DOHH2 (cell line): ENCODE measurements around the gene ALDH1A1.

Experiments
- CTCF ChIP-seq: fragments of 200-600 bp; sonication (generic); IDR thresholded peaks from one replicate; pipeline ENCODE4 v1.5.1; 2014; ENCODE audit warnings: antibody characterized with exemption, mild to moderate bottlenecking, low read depth, low read length; ENCODE audit not compliant: poor library complexity, severe bottlenecking
- EZH2phosphoT487 ChIP-seq: fragments of 200-600 bp; sonication (generic); IDR thresholded peaks from 2 replicates; pipeline ENCODE4 v1.6.1; 2017; ENCODE audit warnings: borderline replicate concordance, mild to moderate bottlenecking, antibody characterized with exemption, low read length, moderate library complexity, mixed read lengths

- TF ChIP-seq CTCF (no peak), EZH2phosphoT487 (no peak)
Measured at GRCh38 chr9:72919246-72919945, 33.5 kb downstream of the ALDH1A1 start.
